DND-41 (cell line): ENCODE data around the gene PDE4C.

Source experiments
- ATAC-seq: fragments of 200-7000 bp; cut with Tn5 transposase; 3 replicates; pipeline ENCODE4 v1.9.1; 2021; ENCODE audit warnings: low read depth; ENCODE audit not compliant: insufficient read depth
- DNase-seq: peaks from one replicate; pipeline ENCODE4 v3.0.0-alpha.2; 2020
- H2AFZ ChIP-seq: 2 replicates; pipeline ENCODE4 v1.6.0; 2012; ENCODE audit warnings: low read depth, low read length
- H3K27ac ChIP-seq: 2 replicates; pipeline ENCODE4 v1.5.1; 2012; ENCODE audit warnings: low read length, inconsistent platforms
- H3K27me3 ChIP-seq: fragments of 200-600 bp; sonication (generic); 2 replicates; pipeline ENCODE4 v1.6.0; 2012; ENCODE audit warnings: low read length, mild to moderate bottlenecking, inconsistent platforms; ENCODE audit not compliant: insufficient read depth, poor library complexity
- H3K36me3 ChIP-seq: 2 replicates; pipeline ENCODE4 v1.5.1; 2012; ENCODE audit warnings: low read length, inconsistent platforms; ENCODE audit not compliant: insufficient read depth
- H3K4me1 ChIP-seq: 2 replicates; pipeline ENCODE4 v1.5.1; 2012; ENCODE audit warnings: mild to moderate bottlenecking, low read length; ENCODE audit not compliant: insufficient read depth
- H3K4me2 ChIP-seq: 2 replicates; pipeline ENCODE4 v1.6.0; 2012; ENCODE audit warnings: mild to moderate bottlenecking, moderate library complexity, low read length, inconsistent platforms; ENCODE audit not compliant: insufficient read depth
- H3K4me3 ChIP-seq, 2 experiments: fragments of 200-600 bp in 1 of 2; shearing (Covaris generic) in 1 of 2; 2 replicates each; pipeline ENCODE4 v1.5.1; 2012 to 2016; ENCODE audit warnings: inconsistent platforms in 2 of 2, low read length in 2 of 2, mild to moderate bottlenecking in 2 of 2, low read depth in 1 of 2, moderate library complexity in 1 of 2
- H3K79me2 ChIP-seq: 2 replicates; pipeline ENCODE4 v1.6.0; 2012; ENCODE audit warnings: low read length, inconsistent platforms; ENCODE audit not compliant: insufficient read depth
- H3K9ac ChIP-seq: 2 replicates; pipeline ENCODE4 v1.6.0; 2012; ENCODE audit warnings: low read depth, mild to moderate bottlenecking, inconsistent platforms, low read length, moderate library complexity
- H3K9me3 ChIP-seq: 2 replicates; pipeline ENCODE4 v1.5.1; 2012; ENCODE audit warnings: low read length, moderate library complexity, mild to moderate bottlenecking, inconsistent platforms; ENCODE audit not compliant: insufficient read depth, severe bottlenecking
- H4K20me1 ChIP-seq: 2 replicates; pipeline ENCODE4 v1.6.0; 2012; ENCODE audit warnings: low read length; ENCODE audit not compliant: insufficient read depth
- CTCF ChIP-seq: IDR thresholded peaks from 2 replicates; pipeline ENCODE4 v1.5.1; 2012; ENCODE audit warnings: borderline replicate concordance, low read length, moderate library complexity, mild to moderate bottlenecking; ENCODE audit not compliant: poor library complexity, severe bottlenecking; ENCODE audit errors: extremely low read depth
- EZH2 ChIP-seq: IDR thresholded peaks from 3 replicates; pipeline ENCODE4 v1.6.1; 2012; ENCODE audit warnings: borderline replicate concordance, low read depth, mild to moderate bottlenecking, moderate library complexity, low read length, inconsistent platforms; ENCODE audit not compliant: severe bottlenecking

PDE4C gene

GRCh38 chr19:18205200-18205892, 20.9 kb downstream of the PDE4C start:
- peak; percentile 77 for DNase-seq
- Histone ChIP-seq H3K9me3 (no peaks in the 10 kb centered on the region), H3K4me2 (peak overlapping the region; percentile 77), H3K36me3 (0 out of 2 replicates have a peak, but pooled peaks cover 1% of the 10 kb centered on the region), H3K27ac (peak overlapping the region; percentile 74), H4K20me1 (peaks cover 11% of the 10 kb centered on the region; the same call in 1 of the 2 replicates), H2AFZ (peak overlapping the region; percentile 62), H3K27me3 (no peaks in the 10 kb centered on the region), H3K79me2 (0 out of 2 replicates have a peak, but pooled peaks cover 4% of the 10 kb centered on the region), H3K4me3 (peak overlapping the region; percentile 21 to 59; a peak in 3 of 4 replicates), H3K4me1 (peaks cover 29% of the 10 kb centered on the region), H3K9ac (peak overlapping the region; percentile 56)
- TF ChIP-seq EZH2 (no peak), CTCF (no peak)
- peak; percentile 16; the same call in 2 of the 3 replicates for ATAC-seq

- peak overlapping the region; percentile 56 for H3K9ac ChIP-seq
- DNase-seq = no peak
- no peaks in the 10 kb centered on the region for H3K9me3 ChIP-seq
- H3K79me2 ChIP-seq = 0 out of 2 replicates have a peak, but pooled peaks cover 4% of the 10 kb centered on the region
- peak overlapping the region; percentile 62 for H2AFZ ChIP-seq
- peak overlapping the region; percentile 74 for H3K27ac ChIP-seq
- peak; percentile 17; the same call in 2 of the 3 replicates for ATAC-seq
- H3K4me2 ChIP-seq = peak overlapping the region; percentile 77
- no peak for TF ChIP-seq EZH2
- TF ChIP-seq CTCF = no peak
- 0 out of 2 replicates have a peak, but pooled peaks cover 4% of the 10 kb centered on the region for H3K36me3 ChIP-seq
- no peaks in the 10 kb centered on the region for H3K27me3 ChIP-seq
- H3K4me1 ChIP-seq = peaks cover 29% of the 10 kb centered on the region
- peaks cover 11% of the 10 kb centered on the region; the same call in 1 of the 2 replicates for H4K20me1 ChIP-seq
- peak overlapping the region; percentile 21 to 59 for H3K4me3 ChIP-seq
These were observed 21.6 kb downstream of the PDE4C start for GRCh38 chr19:18204394-18205199.

GRCh38 chr19:18203863-18204393, 22.3 kb downstream of the PDE4C start, which contains the start of gene RAB3A:
RAB3A (minus strand) TSS chr19:18204042; CDS start chr19:18202740, 1,302 bp downstream.
- Histone ChIP-seq H3K27me3 (no peaks in the 10 kb centered on the region), H3K9ac (peak within 1 kb of the TSS; percentile 58), H3K27ac (peak within 1 kb of the TSS; percentile 74), H3K4me1 (peaks cover 29% of the 10 kb centered on the region), H3K9me3 (no peaks in the 10 kb centered on the region), H3K79me2 (0 out of 2 replicates have a peak, but pooled peaks cover 4% of the 10 kb centered on the region), H3K4me3 (peak within 1 kb of the TSS; percentile 26 to 80), H3K4me2 (peak within 1 kb of the TSS; percentile 95), H2AFZ (peak within 1 kb of the TSS; percentile 84), H3K36me3 (0 out of 2 replicates have a peak, but pooled peaks cover 4% of the 10 kb centered on the region), H4K20me1 (peaks cover 11% of the 10 kb centered on the region; the same call in 1 of the 2 replicates)
- TF ChIP-seq CTCF (peak; percentile 7), EZH2 (no peak)
- DNase-seq (peak; percentile 100), ATAC-seq (peak; percentile 91)
